Colonic mucosa (tissue), 4 donors: ENCODE measurements around the gene RNF213. TPM values are rescaled to one million over a fixed set of nuclear protein-coding genes. Genes with fewer than 3 reads are reported as not detected.

Source experiments
- DNase-seq: peaks from one replicate; pipeline ENCODE4 v3.0.0-alpha.2; 2020
- H3K27ac ChIP-seq: fragments of 200-600 bp; one replicate; pipeline ENCODE4 v1.8.0; 2021
- H3K27me3 ChIP-seq: fragments of 200-600 bp; one replicate; pipeline ENCODE4 v1.8.0; 2021
- H3K36me3 ChIP-seq: fragments of 200-600 bp; one replicate; pipeline ENCODE4 v1.8.0; 2021
- H3K4me1 ChIP-seq: fragments of 200-600 bp; one replicate; pipeline ENCODE4 v1.8.0; 2021; ENCODE audit warnings: mild to moderate bottlenecking
- H3K4me3 ChIP-seq: fragments of 200-600 bp; one replicate; pipeline ENCODE4 v1.8.0; 2021
- H3K9ac ChIP-seq, 2 donors: one replicate each; pipeline ENCODE4 v1.7.0; 2013; ENCODE audit warnings: control low read depth in 2 of 2, low read depth in 2 of 2, low read length in 2 of 2
- H3K9me3 ChIP-seq: fragments of 200-600 bp; one replicate; pipeline ENCODE4 v1.8.0; 2021
- CTCF ChIP-seq: fragments of 200-600 bp; IDR thresholded peaks from one replicate; pipeline ENCODE4 v1.8.0; 2022; ENCODE audit warnings: antibody characterized with exemption, mild to moderate bottlenecking
- intact Hi-C: fragments of 100-400 bp; cut with DNase I; formaldehyde crosslinking; loops from one replicate; pipeline ENCODE4 v1.14.1; 2022
- total RNA-seq, 2 donors: library from RNA; stranded (reverse); fragmentation: NEBNext Ultra II Directional in 1 of 2; extraction: Animal tissue kit (Norgen Biotek cat#: 25700) in 1 of 2; gene quantifications; one replicate each; pipeline ENCODE4 v1.2.1, GENCODE V29; 2021
- donor health status: healthy.
- donor health status: DM: no; HTN: no; CAD: no.
- donor health status: DM: no; HTN: no; CAD: no.

The RNF213 gene
- total RNA-seq, 2 donors from 2014 or later, result 80.8 to 101 TPM

- H3K36me3 ChIP-seq, result no peaks in the 10 kb centered on the region
- H3K9ac ChIP-seq, result peak overlapping the region; percentile 97 to 99
- DNase-seq, result peak; percentile 81
- no peaks in the 10 kb centered on the region for H3K27me3 ChIP-seq
- no peaks in the 10 kb centered on the region for H3K9me3 ChIP-seq
- H3K4me3 ChIP-seq, result peak overlapping the region; percentile 93
- peak overlapping the region; percentile 78 for H3K27ac ChIP-seq
- H3K4me1 ChIP-seq, result peaks cover 3% of the 10 kb centered on the region
- TF ChIP-seq CTCF, result no peak
- intact Hi-C loops, result no loop called here
Observed at GRCh38 chr17:80219013-80219762, 41.5 kb upstream of the RNF213 start.

GRCh38 chr17:80219763-80220053, 40.9 kb upstream of the RNF213 start:
- no peaks in the 10 kb centered on the region for H3K9me3 ChIP-seq
- peaks cover 3% of the 10 kb centered on the region for H3K4me1 ChIP-seq
- intact Hi-C loops, result no loop called here
- no peaks in the 10 kb centered on the region for H3K36me3 ChIP-seq
- peak overlapping the region; percentile 93 for H3K4me3 ChIP-seq
- no peak for TF ChIP-seq CTCF
- no peaks in the 10 kb centered on the region for H3K27me3 ChIP-seq
- peak overlapping the region; percentile 78 for H3K27ac ChIP-seq
- peak overlapping the region; percentile 97 to 99 for H3K9ac ChIP-seq
- DNase-seq, result no peak

- peak within 1 kb of the TSS; percentile 78 for H3K27ac ChIP-seq
- TF ChIP-seq CTCF, result no peak
- H3K4me1 ChIP-seq, result peaks cover 3% of the 10 kb centered on the region
- H3K27me3 ChIP-seq, result no peaks in the 10 kb centered on the region
- peak within 1 kb of the TSS; percentile 97 to 99 for H3K9ac ChIP-seq
- peak; percentile 87 for DNase-seq
- peak within 1 kb of the TSS; percentile 93 for H3K4me3 ChIP-seq
- intact Hi-C loops, result no loop called here
- no peaks in the 10 kb centered on the region for H3K36me3 ChIP-seq
- H3K9me3 ChIP-seq, result no peaks in the 10 kb centered on the region
Observed at GRCh38 chr17:80220054-80220735, 40.5 kb upstream of the RNF213 start, which contains the start of the genes SGSH and SLC26A11. TSS of gene SGSH (minus strand) at chr17:80220333. CDS start at chr17:80220313, 20 bp downstream. TSS of gene SLC26A11 (plus strand) at chr17:80220427. CDS start at chr17:80221561, 1,134 bp downstream.

- intact Hi-C loops, result no loop called here
- Histone ChIP-seq H3K27ac (peak overlapping the region; percentile 78), H3K9me3 (no peaks in the 10 kb centered on the region), H3K4me1 (peaks cover 3% of the 10 kb centered on the region), H3K36me3 (no peaks in the 10 kb centered on the region), H3K9ac (peak overlapping the region; percentile 97 to 99), H3K4me3 (peak overlapping the region; percentile 93), H3K27me3 (no peaks in the 10 kb centered on the region)
- TF ChIP-seq CTCF, result no peak
- peak; percentile 29 for DNase-seq
Observed at GRCh38 chr17:80220736-80221215, 39.9 kb upstream of the RNF213 start.

GRCh38 chr17:80221351-80222105, 39.1 kb upstream of the RNF213 start:
- TF ChIP-seq CTCF, result no peak
- no peak overlapping the region for H3K9ac ChIP-seq

More at GRCh38 chr17:80221351-80222105, 39.1 kb upstream of the RNF213 start:
- no peaks in the 10 kb centered on the region for H3K9me3 ChIP-seq
- no peak overlapping the region for H3K4me3 ChIP-seq
- intact Hi-C loops, result no loop called here
- no peak for DNase-seq
- H3K36me3 ChIP-seq, result no peaks in the 10 kb centered on the region
- no peaks in the 10 kb centered on the region for H3K27me3 ChIP-seq
- H3K27ac ChIP-seq, result no peak overlapping the region
- peaks cover 3% of the 10 kb centered on the region for H3K4me1 ChIP-seq
